Stimulated activated CD8-positive, alpha-beta memory T cell treated with anti-CD3 and anti-CD28 coated beads, Interleukin-4, amount 100 ng/mL, for 4 hours (primary cell): ENCODE results near the gene OMP.
"Not testable (repeated sequence)": the region's sequence is repeated elsewhere in the genome, so short reads cannot be mapped to it uniquely, and the experiment has no call there.

Experiments
- DNase-seq, 2 donors: peaks; one replicate each; pipeline ENCODE4 v3.0.0-alpha.2; 2020; ENCODE audit warnings: low read depth in 2 of 2, low spot score in 1 of 2

OMP gene

GRCh38 chr11:77086521-77087472 is 15.8 kb upstream of the OMP start:
- DNase-seq = no peak

DNA sequence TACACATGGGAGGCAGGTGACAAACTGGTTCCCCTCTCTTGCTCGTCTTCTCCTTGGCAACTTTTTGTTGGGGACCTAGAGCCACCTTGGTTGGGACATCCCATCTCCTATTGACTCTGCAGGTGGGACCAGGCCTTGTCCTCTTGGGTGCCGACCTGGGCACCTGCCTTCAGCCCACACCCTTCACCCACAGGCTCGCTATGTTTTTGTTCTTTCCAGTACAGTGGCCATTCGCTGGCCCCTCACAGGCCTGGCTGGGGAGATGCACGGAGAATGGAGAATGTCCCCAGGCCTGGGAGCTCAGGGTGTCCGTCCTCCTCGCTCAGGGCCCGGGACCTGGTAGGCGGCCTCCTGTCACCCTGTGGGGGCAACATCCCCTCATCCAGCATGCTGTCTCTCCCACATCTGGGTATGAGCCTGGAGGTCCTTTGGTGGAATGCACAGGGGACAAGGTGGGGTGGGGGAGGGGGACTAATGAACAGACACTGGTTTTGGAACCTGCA is 14.9 kb upstream of the OMP start:
- DNase-seq = no peak

DNA sequence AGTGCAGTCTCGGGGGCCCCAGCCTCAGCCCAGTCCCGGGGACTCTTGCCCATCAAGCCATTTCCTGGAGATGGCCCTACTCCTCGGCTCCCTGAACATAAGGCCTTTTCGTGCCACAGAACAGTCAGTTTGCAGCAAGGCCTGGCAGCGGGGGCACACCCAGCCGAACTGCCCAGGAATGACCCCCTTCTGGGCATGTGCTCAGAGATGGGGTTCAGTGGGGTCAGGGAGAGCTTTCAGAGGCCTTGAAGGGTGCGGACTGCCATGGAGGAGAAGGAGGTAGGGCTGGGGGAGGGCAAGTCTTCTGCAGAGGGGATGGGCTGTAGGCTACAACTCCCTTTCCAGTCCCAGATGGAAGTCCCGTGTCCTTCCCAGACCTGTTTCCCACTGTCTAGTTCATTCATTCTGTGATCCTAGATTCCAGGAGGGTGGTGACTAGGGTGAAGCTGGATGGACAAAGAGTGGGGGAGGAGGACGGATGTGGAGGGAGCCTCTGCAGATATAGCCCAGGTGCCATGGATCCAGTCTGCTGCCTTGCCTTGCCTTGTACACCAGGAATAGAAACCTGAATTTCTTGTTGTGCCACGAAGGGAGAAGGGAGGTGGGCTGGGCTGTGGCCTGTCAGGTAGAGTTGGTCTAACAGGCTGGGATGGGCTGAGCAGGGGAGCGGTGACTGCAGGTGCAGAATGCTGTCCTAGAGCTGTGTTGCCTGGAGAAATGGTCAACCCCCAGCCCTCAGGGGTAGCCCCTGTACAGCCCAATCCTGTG is 14.2 kb upstream of the OMP start:
- no peak for DNase-seq

- DNase-seq = no peak
These were observed 13.6 kb upstream of the OMP start for GRCh38 chr11:77089004-77089545.

GRCh38 chr11:77090046-77090372 is 12.6 kb upstream of the OMP start:
- no peak for DNase-seq

DNA sequence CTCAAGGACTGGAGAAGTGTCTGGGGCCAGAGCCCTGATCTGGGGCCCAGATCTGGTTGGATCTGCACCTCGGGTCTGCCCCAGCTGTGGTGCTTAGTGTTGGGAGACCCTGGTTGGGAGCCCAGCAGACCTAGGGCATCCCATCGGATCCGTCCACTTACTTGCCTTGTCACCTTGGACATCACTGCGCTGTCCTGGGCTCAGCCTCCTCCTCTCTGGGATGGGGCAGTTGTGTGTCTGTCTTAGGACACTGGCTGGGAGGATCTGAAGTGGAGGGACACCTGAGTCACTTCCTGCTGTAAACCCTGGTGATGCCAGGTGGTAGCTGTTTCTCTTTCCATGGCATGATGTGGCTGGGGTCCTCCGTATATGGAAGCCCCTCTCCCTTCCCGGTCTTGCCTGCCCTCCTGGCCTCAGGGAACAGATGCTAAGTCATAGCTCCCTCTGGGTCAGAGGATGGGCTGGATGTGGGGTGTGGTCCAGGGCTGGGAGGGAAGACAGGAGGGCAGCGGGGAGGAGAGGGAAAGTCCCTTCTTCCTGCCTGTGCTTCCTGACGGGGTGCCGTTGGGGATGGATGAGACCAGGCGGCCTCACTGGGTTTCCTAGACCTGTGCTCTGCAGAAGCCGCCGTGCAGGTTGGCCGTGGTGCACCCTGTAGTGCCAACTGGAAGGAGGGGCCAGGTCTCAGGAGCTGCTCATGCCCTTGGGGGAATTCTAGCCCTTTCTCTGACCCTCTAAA is 12.1 kb upstream of the OMP start:
- DNase-seq = no peak

DNA sequence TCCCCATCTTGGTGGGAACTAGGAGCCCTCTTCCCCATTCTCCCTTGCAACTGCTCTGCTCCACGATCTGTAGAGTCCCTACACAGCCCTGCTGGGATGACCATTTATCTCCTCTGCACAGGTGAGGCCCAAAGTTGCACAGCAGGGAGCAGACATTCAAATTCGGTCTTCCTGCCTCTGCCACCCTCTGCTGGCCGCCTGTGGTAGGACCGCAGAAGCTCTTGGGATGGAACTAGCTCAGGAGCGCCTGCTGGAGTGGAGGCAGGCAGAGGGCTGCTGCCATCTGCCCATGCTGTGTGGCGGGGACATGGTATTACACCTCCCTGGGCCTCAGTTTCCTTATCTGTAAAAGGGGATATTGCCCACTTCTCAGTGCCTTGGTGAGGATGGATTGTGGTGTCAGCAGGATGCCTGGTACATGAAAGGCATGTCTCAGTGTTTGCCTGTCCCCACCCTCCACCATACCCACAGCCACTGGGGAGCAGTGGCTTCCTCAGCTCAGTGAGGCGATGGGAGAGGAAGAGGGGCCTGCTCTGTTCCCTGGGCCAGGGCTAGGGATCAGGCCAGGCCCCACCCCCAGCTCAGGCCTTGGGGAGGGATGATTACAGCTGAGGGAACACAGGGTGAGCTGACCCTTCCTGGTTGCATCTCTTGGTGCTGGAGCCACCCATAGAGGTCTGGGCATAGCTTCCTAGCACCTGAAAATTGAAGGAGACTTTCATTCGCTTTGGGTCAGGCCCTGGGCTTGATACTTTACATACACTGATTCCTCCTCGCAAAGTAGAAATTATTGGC is 11.3 kb upstream of the OMP start:
- DNase-seq = peak; percentile 32 to 58

DNA sequence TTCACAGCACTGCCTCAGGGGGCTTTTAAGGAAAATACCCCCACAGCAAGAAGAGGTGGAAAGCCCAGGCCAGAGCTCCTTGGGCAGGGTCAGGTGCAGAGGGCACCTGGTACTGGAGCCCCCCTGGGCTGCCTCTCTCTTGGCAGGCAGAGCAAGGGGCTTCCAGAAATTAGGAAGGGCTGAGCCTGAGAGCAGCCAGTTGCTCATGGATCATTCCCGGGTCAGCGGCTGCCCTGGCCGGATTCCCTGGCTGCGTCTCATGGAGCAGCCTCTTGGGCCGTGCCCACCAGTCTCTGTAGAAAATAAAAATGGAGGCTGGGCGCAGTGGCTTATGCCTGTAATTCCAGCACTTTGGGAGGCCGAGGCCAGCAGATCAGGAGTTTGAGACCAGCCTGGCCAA is 10.3 kb upstream of the OMP start:
- DNase-seq = no peak

DNA sequence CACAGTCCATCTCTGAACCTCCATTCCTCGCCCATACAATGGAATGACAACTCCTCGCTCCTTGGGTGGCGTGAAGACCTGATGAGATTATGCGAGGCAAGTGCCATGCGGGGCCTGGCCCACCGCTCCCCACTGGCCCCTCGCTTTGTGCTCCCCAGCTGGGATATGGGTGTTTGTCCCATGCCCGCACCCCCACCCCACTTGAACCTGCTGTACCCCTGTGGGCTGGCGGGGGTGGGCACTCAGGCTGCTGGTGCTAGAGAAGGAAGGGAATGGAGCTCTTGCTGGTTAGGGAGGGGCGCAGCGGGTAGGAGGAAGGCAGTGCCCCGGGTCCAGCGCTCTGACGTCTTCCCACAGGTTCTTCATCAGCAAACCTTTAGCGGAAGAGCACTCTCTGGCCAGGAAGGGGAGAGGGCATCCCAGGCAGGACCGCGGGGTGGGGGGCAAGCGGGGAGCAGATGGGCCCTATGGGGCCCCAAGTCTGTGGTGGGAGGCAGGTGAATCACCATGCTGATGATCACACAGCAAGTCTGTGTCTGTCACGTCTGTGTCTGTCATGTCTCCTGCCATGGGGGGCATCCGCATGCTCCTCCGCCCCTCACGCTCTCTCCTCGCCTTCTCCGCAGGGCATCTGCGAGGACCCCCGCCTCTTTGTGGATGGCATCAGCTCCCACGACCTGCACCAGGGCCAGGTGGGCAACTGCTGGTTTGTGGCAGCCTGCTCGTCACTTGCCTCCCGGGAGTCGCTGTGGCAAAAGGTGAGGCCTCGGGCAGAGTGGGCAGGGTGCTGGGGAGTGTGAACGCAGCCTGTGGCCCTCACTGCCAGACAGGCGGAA is 9.4 kb upstream of the OMP start:
- DNase-seq = no peak

DNA sequence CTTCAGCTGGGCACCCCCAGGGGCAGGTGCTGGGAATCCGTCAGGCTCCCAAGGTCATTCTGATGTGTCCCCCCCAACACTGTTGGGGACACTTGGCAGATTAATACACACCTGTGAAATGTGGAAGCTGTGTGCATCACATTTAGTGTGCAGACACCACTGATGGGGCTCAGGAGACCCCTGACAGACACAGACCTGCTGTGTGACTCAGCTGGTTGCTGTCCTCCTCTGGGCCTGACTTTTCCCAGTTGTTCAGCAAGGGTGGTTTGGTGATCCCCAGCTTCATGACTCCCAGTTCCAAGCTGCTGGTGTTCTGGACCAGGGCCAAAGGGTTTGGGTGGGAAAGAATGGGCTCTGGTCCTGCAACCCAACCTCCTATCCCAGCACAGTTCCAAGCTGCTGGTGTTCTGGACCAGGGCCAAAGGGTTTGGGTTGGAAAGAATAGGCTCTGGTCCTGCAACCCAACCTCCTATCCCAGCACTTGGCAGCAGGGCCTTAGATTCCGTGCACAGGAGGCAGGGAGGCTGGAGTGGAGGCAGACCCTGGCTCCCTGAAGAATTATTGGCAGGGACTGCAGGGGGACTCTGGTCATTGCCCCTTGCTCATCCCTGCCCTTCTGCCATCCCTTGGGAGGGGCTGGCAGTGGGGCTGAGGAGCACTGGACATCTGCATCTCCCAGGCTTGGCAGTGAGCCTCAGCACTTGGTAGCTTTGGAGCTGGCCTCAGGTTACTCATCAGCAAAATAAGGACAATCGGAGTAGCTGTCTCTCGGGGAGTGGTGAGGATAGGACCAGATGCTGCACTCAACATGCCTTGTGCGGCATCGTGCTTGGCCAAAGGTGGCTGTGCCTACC is 8.4 kb upstream of the OMP start:
- DNase-seq = no peak

DNA sequence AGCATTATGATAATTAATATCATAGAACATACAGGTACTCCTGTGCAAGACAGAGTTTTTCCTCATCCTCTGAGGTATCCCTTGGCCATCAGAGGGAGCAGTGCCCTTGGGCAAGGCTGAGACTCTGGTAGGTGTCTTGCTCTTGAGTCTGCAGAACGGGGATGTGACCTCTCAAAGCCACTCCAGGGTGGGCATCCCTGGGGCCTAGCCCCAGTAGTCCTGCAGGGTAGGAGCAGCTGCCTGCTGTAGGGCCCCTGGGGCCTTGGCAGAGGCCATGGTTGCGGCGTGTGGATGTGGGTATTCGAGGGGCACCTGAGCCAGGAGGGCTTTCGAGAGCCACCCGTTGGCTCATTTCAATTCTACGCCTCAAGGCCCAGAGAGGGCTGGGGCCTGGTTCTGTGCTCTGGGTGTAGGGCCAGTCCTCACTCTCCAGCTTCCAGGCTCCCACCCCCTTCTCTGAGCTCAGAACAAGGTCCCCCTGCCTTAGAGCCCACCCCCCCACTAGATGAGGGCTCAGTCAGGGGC is 7.7 kb upstream of the OMP start:
- DNase-seq = no peak

- DNase-seq = no peak
These were observed 6.8 kb upstream of the OMP start for GRCh38 chr11:77095551-77096490.

- no peak for DNase-seq
These were observed 6.0 kb upstream of the OMP start for GRCh38 chr11:77096591-77097019.

- not testable (repeated sequence) for DNase-seq
These were observed 5.5 kb upstream of the OMP start for GRCh38 chr11:77097180-77097579.

DNA sequence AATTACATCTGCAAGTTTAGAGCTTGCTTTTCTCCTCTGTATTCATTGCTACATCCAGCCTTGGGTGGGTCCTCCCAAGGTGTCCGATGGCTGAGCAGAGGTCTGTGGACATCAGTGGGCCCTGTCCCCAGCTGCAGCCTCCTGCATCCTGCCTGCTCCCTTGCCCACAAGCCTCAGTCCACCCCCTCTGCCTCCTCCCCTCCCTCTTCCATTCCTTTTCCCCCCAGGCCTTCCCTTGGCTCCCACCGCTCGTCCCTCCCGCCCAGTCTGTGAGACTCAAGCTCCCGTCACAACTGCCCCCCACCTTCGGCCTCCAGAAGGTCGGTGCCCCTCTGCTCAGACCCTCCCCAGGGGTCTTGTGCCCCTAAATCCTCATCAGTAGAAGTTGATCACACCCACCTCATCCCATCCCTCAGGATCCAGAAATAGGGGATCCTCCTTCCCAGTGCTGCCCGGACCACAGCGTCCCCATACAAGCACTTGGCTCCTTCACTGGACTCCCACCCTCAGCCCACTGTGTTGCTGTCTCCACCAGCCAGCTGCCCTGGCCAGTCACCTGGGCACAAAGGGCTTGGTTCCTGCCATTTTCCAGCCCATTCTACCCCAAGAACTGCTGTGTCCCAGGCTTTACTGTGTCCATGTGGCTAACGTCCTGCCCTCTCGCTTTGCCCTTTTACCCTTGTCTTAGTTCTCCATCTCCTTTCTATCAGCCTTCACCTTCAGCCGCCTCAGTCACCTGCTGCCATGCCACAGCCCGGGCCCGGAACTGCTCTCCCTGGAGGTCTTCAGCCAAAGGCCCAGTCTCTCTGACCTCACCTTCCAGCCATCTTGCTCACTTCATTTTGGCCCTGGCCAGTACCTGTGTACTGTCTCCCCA is 2.2 kb upstream of the OMP start:
- DNase-seq = no peak

DNA sequence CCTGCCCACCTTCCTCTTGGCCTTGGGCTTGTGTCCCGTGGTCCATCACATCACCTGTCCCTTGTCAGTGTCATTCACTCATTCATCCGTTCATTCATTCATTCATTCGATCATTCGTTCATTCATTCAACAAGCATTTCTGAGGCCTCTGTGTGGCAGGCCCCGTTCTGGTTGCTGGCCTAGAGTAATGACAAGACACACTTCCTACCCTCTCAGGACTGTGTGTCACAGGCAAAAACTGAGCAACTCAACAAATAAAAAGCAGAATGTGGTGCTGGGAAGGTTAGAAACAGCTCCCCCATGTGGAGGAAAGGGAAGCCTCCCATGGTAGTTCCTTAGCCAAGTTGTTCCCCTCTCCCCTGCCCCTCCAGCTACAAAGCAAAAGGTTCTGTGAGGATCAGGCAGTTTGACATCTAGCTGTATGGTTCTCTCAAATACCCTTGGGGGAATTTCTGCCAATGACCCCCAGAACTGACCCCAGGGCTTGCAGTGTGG is 1.6 kb upstream of the OMP start:
- no peak for DNase-seq
